HG03520 (cell line): ENCODE results near the gene PARD3.

Source experiments
- ATAC-seq: cut with Tn5 transposase; IDR thresholded peaks from one replicate; pipeline ENCODE4 v1.9.1; 2021; ENCODE audit warnings: mild to moderate bottlenecking, moderate library complexity; ENCODE audit not compliant: unreplicated experiment

The PARD3 gene

DNA sequence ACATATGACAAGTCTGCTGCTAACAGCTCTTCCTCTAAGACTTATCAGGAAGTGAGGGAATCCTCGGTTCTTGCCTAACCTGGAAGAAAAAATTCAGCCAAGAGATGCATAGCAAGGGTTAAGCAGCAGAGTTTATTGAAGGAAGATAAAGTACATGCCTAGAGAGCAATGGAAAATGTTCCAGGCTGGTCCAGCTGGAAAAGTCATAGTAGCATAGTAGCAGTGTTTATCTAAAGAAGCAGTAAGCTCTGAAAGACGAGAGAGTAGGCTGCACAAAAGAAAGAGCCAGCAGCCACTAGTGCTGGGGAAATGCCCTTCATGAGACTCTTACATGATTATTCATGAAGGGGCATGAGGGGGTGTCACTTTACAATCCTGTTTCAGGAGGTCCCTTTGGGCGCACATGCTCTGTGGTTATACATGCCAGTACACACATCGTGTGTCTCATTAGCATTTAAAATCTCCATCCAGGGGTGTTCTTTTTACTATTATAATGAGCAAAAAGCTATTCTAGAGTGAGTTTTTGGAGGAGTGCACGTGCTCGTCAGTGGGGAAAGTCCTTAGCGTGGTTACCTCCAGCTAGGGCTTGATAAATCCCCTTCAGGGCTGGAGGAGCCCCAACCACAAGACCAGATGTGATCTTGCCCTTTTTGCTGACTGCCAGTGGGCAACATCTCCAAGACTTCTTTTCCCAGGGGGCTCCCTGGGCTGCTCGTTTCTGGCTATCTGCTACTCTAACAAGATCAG is 716.1 kb downstream of the PARD3 start:
- no peak for ATAC-seq

- ATAC-seq, result no peak
Observed at GRCh38 chr10:34097682-34098081, 717.4 kb downstream of the PARD3 start.

DNA sequence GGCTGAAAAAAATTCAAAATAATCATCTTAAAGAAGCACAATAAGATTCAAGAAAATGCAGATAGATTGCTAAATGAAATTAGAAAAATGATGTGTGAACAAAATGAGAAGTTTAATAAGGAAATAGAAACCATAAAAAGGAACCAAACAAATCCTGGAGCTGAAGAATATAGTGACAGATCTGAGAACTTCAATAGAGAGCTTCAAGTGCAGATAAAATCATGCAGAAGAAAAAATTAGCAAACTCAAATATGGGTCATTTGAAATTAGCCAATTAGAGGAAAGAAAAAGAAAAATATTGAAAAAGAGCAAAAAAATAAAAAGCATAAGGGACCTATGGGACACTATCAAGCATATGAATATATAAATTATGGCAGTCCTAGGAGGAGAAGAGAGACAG is 720.1 kb downstream of the PARD3 start:
- ATAC-seq, result no peak

DNA sequence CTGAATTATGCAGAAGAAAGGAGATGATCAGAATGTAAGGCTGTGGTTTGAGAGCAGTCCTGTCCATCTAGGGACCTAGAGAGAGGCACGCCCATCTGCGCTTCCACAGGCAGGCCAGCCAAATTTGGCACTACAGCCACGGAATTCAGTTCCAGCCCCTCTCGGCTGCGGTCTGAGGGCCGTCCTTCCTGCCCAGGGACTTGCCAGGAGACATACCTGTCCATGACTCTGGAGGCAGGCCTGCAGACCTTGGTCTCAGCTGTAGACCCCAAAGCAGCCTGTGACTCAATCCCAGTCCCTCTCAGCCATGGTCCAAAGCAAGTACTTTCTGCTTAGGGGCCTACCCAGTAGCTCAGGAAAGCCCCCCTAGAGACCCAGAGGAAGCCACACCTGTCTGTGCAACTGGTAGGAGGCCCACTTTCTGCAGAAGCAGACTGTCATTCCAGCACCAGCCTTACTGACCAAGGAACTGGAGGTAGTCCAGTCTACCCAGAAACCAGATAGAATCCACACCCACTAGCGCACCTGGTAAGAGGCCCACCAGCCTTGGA is 720.9 kb downstream of the PARD3 start:
- no peak for ATAC-seq

DNA sequence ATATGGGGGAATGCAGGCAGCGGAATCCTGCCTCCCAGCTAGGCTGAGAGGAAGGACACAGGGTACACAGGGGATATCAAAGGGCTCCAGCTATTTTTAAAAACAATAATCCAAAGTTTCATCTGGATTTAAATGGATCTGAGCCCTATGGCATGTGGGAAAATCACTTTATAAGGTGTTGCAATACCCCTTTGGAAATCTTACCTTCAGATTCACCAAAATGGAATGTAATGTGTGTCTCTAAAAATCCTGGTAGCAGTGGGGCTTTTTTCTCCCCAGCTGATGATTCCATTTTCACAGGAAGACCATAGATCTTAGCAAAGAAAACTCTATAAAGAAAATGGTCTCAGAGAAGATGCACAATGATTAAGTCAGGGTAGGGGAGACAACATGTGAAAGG is 722.2 kb downstream of the PARD3 start:
- ATAC-seq, result no peak

- ATAC-seq, result no peak
Observed at GRCh38 chr10:34091635-34092195, 723.4 kb downstream of the PARD3 start.

GRCh38 chr10:34089253-34089652 is 725.8 kb downstream of the PARD3 start:
- ATAC-seq, result no peak

GRCh38 chr10:34088208-34088794 is 726.8 kb downstream of the PARD3 start:
- ATAC-seq, result no peak

DNA sequence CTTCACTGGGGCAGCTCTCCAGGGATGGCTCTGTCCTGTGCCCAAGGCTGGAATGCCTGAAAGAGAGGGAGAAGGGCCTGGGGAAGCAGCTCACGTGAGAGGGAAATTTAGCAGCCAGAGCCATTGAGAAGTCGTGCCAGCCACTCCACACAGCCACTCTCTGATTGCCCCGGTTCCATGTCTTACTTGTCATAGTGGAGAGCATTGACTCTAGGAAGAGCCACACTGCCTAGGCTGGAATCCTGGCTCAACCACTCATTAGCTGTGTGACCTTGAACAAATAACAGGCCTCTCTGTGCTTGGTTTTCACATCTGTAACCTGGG is 728.0 kb downstream of the PARD3 start:
- ATAC-seq, result no peak

DNA sequence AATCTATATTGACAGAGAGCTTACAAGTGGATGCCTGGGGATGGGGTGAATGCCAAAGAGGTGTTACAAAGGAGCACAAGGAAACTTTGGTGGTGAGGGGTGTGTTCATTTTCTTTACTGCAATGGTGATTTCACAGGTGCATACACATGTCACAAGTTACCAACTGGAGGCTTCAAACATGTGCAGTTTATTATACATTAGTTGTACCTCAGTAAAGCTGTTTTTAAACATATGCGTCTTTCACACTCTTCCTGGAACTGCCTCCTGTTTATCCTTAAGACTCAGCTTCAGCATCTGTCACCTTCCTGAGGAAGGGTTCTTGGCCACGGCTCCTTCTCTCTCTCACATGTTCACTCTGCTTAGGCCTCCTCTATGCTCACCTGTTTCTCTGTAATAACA is 731.5 kb downstream of the PARD3 start:
- no peak for ATAC-seq

DNA sequence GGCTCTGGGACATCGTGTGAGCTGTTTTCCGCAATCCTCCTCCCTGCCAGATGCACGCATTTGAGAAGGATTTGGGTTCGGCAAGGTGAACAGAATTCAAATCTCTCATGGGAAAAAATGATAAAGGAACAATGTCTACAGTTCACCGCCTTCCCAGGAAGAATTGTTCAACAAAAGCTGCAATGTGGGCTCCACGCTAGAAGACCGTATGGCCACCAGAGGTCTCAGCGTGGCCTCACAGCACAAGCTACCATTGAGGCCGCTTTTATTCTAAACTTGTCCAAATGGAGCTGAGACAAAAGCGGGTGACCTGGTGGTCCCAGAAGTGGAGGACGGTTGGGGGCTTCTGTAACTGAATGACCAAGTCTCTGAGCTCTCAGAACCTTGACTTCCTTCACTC is 733.1 kb downstream of the PARD3 start:
- ATAC-seq, result no peak

DNA sequence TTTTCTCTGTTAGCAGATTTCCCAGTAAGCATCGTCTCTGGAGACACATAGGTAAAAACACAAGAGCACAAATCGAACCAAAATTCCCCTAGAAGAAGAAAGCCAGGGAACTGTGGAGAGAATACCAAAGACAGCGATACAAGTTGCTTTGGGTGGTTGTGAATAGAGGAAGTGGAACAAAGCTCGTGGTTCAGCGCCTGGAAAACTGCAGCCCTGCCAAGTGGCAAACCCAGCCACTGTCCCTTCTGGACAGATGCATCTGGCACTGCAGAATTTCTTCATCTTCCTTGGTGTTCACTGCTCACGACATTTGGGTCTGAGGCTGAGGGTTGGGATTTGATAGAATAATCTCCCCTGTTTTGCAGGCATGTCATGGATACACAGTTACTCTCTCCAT is 733.8 kb downstream of the PARD3 start:
- no peak for ATAC-seq

DNA sequence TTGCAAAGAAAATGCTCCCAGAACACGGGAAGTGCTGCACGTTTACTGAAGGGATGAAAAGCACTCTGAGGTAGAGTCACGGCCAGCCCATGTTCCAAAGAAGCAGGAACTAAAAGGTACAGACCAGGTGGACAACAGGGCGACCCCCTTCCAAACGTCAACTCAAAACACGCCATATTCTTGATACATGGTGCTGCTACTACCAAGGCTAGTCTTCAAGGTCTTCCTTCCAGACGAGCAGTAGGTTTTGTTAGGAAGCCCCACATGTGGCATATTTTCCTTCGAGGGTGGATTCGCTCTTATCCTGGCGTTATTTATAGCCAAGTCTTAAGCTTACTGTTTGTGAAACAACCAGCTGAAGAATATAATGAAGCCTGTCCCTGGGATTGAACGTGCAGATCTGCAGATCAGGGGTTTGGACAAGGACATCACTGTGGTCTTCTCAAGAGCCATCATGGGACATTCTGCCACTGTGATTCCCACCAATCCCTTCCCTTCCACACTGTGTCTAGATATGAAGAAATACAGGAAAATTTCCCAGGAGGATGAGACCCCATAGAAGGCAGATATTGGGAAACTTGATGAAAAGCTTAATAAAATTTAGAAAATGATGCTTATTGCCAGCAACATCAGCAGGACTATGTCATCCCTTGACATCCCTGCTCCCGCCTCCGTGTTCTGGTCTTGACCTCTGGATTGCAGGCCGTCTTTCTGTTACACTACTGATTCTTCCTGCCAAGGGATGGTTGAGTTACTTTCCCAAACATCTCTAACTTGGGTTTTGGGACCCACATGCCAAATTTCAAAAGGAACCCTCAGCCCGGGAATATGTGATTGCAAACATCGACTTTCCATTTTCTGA is 734.4 kb downstream of the PARD3 start:
- no peak for ATAC-seq

GRCh38 chr10:34079702-34080484 is 735.2 kb downstream of the PARD3 start:
- no peak for ATAC-seq

DNA sequence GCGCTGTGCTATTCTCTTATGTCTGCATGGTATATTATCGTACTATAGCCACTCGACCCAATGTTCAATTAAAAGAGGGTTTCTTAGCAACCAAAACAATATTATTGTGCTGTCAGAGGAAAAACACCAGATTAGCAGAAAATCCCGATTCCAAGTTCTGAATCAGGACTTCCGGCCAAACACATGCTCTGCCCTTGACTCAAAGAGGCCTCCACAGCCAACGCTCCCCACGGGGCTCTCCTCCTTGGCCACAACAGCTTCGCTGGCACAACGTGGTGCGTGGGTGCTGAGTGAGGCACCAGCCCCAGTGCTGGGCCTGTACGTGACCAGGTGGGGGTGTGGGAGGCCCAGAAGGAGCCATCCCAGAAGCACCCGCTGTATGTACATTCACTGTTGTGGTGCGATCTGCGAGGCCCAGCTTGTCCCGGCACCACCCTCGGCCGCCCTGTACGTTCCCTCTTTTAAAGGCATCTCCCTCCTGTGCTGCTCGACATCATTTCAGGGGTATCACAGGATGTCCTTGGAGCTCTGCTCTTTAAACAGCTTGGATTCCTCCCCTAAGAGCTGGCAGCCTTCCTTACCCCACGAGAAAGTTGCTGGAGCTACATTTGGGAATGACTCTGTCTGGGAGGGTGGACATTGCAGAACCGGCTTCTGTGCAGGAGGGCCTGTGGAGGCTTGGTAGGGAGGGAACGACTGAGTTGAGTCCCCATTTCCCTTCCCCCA is 736.2 kb downstream of the PARD3 start:
- ATAC-seq, result no peak

DNA sequence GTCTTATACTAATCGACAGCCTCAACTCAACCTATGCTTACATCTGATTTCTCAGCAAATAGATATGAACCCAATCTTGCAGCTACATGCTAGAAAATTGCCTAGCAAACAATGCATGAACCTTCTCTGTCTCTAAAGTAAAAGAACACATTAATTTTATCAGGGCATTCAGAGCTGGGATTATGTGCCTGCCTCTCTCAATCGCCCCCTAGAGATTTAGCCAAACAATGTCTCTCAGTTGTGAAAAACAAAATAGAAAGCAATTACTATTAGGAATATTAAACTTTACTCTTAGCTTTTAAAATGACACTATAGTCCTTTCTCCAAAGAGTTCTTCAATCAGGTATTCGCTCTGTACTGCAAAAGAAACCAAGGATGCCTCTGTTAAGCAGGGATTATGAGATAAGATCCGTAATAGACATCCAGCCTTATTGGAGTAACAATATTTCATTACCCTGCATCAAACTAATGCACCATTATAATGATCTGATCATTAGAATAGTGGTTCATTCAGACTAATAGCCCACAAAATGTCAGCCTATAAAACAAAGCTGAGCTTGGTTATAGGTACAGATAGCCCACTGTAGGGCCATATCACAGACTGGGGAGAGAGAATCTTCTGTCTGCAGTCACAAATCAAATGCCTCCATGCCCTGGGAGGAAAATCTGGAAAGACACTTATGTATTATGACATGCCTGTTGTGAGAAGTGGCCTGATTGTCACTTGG is 736.9 kb downstream of the PARD3 start:
- no peak for ATAC-seq

DNA sequence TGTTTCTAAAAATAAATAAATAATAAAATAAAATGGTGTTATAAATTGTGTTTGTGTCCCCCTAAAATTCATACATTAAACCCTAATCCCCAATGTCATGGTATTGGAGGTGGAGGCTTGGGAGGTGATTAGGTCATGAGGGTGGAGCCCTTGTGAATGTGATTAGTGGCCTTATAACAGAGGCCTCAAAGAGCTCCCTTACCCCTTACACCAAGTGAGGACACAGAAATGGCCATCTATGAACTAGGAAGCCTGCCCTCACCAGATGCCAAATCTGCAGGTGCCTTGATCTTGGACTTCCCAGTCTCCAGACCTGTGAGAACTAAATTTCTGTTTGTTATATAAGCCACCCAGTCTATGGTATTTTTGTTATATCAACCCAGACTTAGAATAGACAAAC is 738.7 kb downstream of the PARD3 start:
- no peak for ATAC-seq

GRCh38 chr10:34075254-34075926 is 739.7 kb downstream of the PARD3 start:
- no peak for ATAC-seq

DNA sequence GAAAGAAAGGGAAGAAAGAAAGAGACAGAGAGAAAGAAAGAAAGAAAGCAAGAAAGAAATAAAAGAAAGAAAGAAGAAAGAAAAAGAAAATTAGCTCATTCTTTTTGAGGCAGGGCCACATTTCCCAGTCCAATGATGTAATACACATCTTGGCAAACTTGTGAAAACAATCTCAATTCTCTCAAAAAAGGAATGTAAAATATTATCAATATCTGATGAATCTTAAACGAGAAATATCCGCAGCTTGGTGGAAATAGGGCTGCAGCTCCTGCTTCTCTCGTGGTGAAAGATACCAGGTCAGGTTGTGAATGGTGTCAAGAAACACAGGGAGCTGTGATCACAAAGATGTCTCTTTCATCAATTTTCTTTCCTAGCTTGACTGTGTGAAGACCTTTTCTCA is 741.0 kb downstream of the PARD3 start:
- ATAC-seq, result no peak
